SU-DHL-6 (cell line): Measurements from ENCODE around the gene PINK1.

Source experiments
- H2AFZ ChIP-seq: fragments of 200-600 bp; sonication (generic); 2 replicates; pipeline ENCODE4 v1.6.1; 2014; ENCODE audit warnings: low read depth, mild to moderate bottlenecking, moderate library complexity, mixed read lengths, antibody characterized with exemption, low read length; ENCODE audit not compliant: severe bottlenecking
- H3F3A ChIP-seq: fragments of 200-600 bp; shearing (Covaris generic); 2 replicates; pipeline ENCODE4 v1.6.0; 2016; ENCODE audit warnings: antibody characterized with exemption, mild to moderate bottlenecking; ENCODE audit not compliant: insufficient read depth
- H3K27ac ChIP-seq: fragments of 200-600 bp; sonication (generic); 2 replicates; pipeline ENCODE4 v1.5.1; 2016; ENCODE audit warnings: low read depth, mild to moderate bottlenecking, low read length, moderate library complexity, mixed read lengths
- H3K27me3 ChIP-seq: fragments of 200-600 bp; sonication (generic), shearing (Covaris generic); 2 replicates; pipeline ENCODE4 v1.6.0; 2014; ENCODE audit warnings: mild to moderate bottlenecking, low read length
- H3K36me3 ChIP-seq: fragments of 200-600 bp; sonication (generic); 2 replicates; pipeline ENCODE4 v1.6.1; 2014; ENCODE audit warnings: mild to moderate bottlenecking, low read length, mixed read lengths
- H3K4me2 ChIP-seq: fragments of 300-600, 200-600 bp; shearing (Covaris generic), sonication (generic); 2 replicates; pipeline ENCODE4 v1.6.0; 2014; ENCODE audit warnings: low read length, low read depth, mild to moderate bottlenecking; ENCODE audit not compliant: poor library complexity, severe bottlenecking
- H3K4me3 ChIP-seq: fragments of 200-600 bp; sonication (generic); 2 replicates; pipeline ENCODE4 v1.5.1; 2014; ENCODE audit warnings: antibody characterized with exemption, low read length, mild to moderate bottlenecking, mixed read lengths; ENCODE audit not compliant: insufficient read depth, poor library complexity, severe bottlenecking
- H3K79me2 ChIP-seq: fragments of 200-600 bp; sonication (generic); 2 replicates; pipeline ENCODE4 v1.6.1; 2014; ENCODE audit warnings: mild to moderate bottlenecking, low read length, moderate library complexity; ENCODE audit not compliant: insufficient read depth
- H3K9ac ChIP-seq: fragments of 200-600 bp; sonication (generic); 2 replicates; pipeline ENCODE4 v1.7.0; 2014; ENCODE audit warnings: mild to moderate bottlenecking, low read length
- H3K9me2 ChIP-seq: fragments of 200-600 bp; sonication (generic); replicated peaks from 2 replicates; pipeline ENCODE4 v1.6.1; 2014; ENCODE audit warnings: low read length; ENCODE audit not compliant: insufficient read depth
- H3K9me3 ChIP-seq: fragments of 200-600 bp; sonication (generic); 2 replicates; pipeline ENCODE4 v1.6.1; 2014; ENCODE audit warnings: low read length, mixed read lengths; ENCODE audit not compliant: insufficient read depth
- H4K20me1 ChIP-seq: fragments of 200-600 bp; sonication (generic); 2 replicates; pipeline ENCODE4 v1.6.1; 2014; ENCODE audit warnings: low read depth, mild to moderate bottlenecking, antibody characterized with exemption, low read length, moderate library complexity, mixed read lengths
- EZH2phosphoT487 ChIP-seq: fragments of 200-600 bp; sonication (generic), shearing (Covaris generic); conservative IDR thresholded peaks from 2 replicates; pipeline ENCODE4 v1.6.1; 2018; ENCODE audit warnings: mild to moderate bottlenecking, antibody characterized with exemption, low read length, moderate library complexity, mixed read lengths
- TF ChIP-seq, protein P1 (sequence below): fragments of 200-600 bp; sonication (generic); IDR thresholded peaks from one replicate; pipeline ENCODE4 v1.5.1; 2017; ENCODE audit warnings: antibody characterized with exemption, mild to moderate bottlenecking, low read length, moderate library complexity; ENCODE audit not compliant: insufficient read depth, poor library complexity, severe bottlenecking

Gene PINK1

DNA sequence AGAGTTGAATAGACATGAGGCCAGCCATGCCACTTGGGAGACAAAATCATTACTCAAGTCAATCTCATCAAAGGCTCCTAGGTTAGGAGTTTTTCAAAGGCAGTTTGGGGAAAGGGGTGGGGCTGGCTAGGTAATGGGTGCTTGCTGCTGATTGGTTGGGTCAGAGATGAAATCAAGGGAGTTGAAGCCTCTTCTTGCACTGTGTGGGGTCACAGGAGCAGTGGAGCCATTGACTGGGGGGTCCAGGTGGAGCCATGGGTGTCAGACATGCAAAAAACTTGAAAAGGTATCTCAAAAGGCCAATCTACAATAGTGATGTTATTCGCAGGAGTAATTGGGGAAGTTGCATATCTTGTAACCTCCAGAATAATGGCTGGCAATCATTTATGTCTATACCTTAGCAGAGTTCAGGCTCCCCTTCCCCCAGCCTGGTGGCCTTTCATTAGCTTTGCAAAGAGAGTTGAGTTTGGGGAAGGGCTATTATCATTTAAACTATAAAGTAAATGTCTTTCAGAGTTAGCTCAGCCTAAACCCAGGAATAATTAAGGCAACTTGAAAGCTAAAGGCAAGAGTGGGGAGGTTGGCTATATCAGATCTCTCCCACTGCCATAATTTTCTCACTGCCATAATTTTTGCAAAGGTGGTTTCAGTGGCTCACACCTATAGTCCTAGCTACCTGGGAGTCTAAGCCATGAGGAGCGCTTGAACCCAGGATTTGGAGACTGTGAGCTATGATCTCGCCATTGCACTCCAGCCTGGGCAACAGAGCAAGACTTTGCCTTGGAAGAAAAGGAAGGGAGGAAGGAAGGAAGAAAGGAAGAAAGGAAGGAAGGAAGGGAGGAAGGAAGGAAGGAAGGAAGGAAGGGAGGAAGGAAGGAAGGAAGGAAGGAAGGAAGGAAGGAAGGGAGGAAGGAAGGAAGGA, 7.8 kb upstream of the PINK1 start:
- no peak overlapping the region for H3K9ac ChIP-seq
- H4K20me1 ChIP-seq, result no peaks in the 10 kb centered on the region
- H3K27me3 ChIP-seq, result no peaks in the 10 kb centered on the region
- no peaks in the 10 kb centered on the region for H3F3A ChIP-seq
- TF ChIP-seq, protein P1, sequence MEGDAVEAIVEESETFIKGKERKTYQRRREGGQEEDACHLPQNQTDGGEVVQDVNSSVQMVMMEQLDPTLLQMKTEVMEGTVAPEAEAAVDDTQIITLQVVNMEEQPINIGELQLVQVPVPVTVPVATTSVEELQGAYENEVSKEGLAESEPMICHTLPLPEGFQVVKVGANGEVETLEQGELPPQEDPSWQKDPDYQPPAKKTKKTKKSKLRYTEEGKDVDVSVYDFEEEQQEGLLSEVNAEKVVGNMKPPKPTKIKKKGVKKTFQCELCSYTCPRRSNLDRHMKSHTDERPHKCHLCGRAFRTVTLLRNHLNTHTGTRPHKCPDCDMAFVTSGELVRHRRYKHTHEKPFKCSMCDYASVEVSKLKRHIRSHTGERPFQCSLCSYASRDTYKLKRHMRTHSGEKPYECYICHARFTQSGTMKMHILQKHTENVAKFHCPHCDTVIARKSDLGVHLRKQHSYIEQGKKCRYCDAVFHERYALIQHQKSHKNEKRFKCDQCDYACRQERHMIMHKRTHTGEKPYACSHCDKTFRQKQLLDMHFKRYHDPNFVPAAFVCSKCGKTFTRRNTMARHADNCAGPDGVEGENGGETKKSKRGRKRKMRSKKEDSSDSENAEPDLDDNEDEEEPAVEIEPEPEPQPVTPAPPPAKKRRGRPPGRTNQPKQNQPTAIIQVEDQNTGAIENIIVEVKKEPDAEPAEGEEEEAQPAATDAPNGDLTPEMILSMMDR, result no peak
- TF ChIP-seq EZH2phosphoT487, result no peak
- H3K27ac ChIP-seq, result no peak overlapping the region
- no peak overlapping the region for H3K4me2 ChIP-seq
- H3K4me3 ChIP-seq, result no peak overlapping the region
- no peak overlapping the region for H2AFZ ChIP-seq
- no peaks in the 10 kb centered on the region for H3K36me3 ChIP-seq
- no peaks in the 10 kb centered on the region for H3K9me2 ChIP-seq
- H3K79me2 ChIP-seq, result no peaks in the 10 kb centered on the region
- no peaks in the 10 kb centered on the region for H3K9me3 ChIP-seq

GRCh38 chr1:20626098-20626427, 7.2 kb upstream of the PINK1 start:
- no peak overlapping the region for H3K4me3 ChIP-seq
- no peaks in the 10 kb centered on the region for H3K9me2 ChIP-seq
- no peaks in the 10 kb centered on the region for H4K20me1 ChIP-seq
- H3K79me2 ChIP-seq, result no peaks in the 10 kb centered on the region
- H3K4me2 ChIP-seq, result no peak overlapping the region
- H3K36me3 ChIP-seq, result no peaks in the 10 kb centered on the region
- no peaks in the 10 kb centered on the region for H3K27me3 ChIP-seq
- no peak overlapping the region for H2AFZ ChIP-seq
- H3K27ac ChIP-seq, result no peak overlapping the region
- no peak overlapping the region for H3K9ac ChIP-seq
- H3K9me3 ChIP-seq, result no peaks in the 10 kb centered on the region
- TF ChIP-seq EZH2phosphoT487, result no peak
- TF ChIP-seq, protein P1, result no peak
- no peaks in the 10 kb centered on the region for H3F3A ChIP-seq

- Histone ChIP-seq H3K9me2 (no peaks in the 10 kb centered on the region), H3K9ac (no peak overlapping the region), H4K20me1 (no peaks in the 10 kb centered on the region), H2AFZ (no peak overlapping the region), H3K9me3 (no peaks in the 10 kb centered on the region), H3K4me2 (no peak overlapping the region), H3K79me2 (no peaks in the 10 kb centered on the region), H3K36me3 (no peaks in the 10 kb centered on the region), H3K27ac (no peak overlapping the region), H3K4me3 (no peak overlapping the region), H3F3A (no peaks in the 10 kb centered on the region), H3K27me3 (no peaks in the 10 kb centered on the region)
- no peak for TF ChIP-seq EZH2phosphoT487
- TF ChIP-seq, protein P1, result no peak
Observed at GRCh38 chr1:20626524-20626923, 6.7 kb upstream of the PINK1 start.
